SIG-M5 treated with dmso at 0.1 percent for 504 hours (cell line): ENCODE data around the gene SEPTIN12.
"Not testable (repeated sequence)": the region's sequence is repeated elsewhere in the genome, so short reads cannot be mapped to it uniquely, and the experiment has no call there.

ENCODE experiments used
- DNase-seq: peaks from one replicate; lab custom pipeline; 2025; ENCODE audit not compliant: unreplicated experiment; lab: John Stamatoyannopoulos, UW

The SEPTIN12 gene

DNA sequence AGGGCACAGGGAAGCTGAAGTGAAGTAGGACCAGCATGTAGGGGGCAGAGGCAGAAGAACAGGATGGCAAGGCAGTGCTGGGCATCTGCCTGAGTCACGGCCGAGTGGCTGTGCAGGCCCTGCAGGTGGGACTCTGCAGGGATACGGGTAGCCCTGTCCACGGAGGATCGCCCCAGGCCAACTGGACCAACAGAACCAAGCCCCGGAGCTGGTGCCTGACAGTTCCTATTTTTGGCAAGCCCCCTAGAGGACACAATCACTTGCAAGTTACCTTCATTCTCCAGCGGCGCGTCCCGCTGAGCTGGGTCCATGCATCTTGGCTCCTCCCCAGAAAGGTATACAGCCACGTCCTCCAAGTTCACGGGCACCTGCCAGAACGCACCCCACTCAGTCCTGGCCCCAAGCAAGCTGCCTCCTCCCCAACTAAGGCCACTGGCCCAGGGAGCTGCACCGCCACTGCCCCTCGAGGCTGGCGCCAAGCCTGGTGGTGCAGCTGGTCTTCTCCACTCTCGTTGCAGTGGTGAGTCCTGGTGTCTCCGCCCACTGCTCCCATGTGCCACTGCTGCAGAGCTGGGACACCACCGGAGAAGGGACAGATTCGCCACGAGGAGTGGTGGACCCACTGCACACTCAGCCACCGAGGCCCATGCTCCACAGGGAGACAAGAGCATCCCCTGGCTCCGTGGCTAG, 27.8 kb downstream of the SEPTIN12 start:
- no peak for DNase-seq

DNA sequence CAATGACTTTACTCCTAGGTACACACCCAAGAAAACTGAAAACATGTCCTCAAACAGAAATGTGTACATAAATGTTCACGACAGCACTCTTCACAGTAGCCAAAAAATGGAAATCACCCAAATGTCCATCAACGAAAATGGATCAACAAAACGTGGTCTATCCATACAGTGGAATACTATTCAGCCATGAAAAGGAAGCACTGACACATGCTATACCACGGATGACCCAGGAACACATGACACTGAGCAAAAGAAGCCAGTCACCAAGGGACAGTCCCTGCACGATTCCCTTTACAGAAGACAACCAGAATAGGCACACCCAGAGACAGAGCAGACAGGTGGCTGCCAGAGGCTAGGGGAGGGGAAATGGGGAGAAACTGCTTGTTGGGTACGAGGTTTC, 32.5 kb downstream of the SEPTIN12 start:
- DNase-seq, result no peak

DNA sequence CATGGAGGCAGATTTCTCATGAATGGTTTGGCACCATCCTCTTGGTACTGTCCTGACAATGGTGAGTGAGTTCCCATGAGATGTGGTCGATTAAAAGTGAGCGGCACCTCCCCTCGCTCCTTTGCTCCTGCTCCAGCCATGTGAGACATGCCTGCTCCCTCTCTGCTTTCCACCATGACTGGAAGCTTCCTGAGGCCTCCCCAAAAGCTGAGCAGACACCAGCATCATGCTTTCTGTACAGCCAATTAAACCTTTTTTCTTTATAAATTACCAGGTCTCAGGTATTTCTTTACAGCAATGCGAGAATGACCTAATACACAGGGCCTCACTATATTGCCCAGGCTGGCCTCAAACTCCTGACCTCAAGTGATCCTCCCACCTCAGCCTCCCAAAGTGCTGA, 33.3 kb downstream of the SEPTIN12 start:
- no peak for DNase-seq

DNA sequence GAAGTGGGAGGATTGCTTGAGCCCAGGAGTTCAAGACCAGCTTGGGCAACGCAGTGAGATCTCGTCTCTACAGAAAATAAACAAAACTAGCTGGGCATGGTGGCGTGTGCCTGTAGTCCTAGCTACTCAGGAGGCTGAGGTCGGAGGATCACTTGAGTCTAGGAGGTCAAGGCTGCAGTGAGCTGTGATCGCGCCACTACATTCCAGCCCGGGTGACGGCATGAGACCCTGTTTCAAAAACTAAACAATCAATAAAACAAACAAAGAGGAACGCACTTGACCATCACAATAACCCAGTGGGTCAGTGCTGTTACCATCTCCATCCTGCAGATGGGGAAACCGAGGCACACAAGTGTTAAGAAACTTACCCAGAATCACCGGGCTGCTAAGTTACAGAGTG, 34.9 kb downstream of the SEPTIN12 start:
- no peak for DNase-seq

DNA sequence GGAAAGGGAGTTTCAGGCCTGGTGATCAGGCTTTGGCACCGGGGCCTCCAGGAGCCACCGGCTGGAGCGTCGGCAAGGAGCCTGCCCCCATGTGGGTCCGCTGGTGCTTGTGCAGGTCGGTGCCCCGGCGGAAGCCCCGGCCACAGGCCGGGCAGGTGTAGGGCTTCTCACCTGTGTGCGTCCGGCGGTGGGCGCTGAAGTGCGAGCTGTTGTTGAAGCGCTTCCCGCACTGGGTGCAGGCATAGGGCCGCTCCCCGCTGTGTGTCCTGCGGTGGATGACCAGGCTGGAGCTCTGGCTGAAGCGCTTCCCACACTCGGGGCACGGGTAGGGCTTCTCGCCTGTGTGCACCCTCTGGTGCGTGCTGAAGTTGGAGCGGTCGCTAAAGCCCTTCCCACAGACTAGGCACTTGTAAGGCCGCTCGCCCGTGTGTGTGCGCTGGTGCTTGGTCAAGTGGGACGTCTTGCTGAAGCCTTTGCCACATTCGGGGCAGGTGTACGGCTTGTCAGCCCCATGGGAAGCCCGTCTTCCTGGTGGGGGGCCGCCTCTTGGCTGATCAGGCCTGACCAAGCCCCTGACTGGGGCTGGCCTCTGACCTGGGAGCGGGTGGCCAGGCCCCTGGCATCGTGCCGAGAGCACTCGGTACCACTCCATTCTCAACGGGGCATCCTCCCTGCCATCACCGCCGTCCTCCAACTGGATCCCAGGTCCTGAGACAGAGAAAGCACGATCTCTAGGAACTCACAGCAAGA, 35.6 kb downstream of the SEPTIN12 start:
- no peak for DNase-seq

DNA sequence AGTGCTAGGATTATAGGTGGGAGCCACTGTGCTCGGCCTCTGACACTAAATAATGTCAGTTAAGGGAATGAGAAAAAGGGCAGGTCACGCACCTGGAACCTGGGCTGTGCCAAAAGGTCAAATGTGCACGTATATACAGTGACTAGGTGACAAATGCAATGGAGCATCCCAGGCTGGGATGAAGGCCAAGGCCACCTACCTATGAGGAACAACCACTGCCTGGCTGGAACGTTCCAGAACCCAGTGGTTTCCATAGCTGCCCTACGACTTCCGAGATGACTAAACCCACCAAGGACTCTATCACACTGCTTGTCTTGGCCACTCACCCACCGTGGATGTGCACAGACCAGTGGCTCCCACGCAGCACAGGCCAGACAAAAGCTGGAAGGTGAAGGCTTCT, 37.2 kb downstream of the SEPTIN12 start:
- no peak for DNase-seq

DNA sequence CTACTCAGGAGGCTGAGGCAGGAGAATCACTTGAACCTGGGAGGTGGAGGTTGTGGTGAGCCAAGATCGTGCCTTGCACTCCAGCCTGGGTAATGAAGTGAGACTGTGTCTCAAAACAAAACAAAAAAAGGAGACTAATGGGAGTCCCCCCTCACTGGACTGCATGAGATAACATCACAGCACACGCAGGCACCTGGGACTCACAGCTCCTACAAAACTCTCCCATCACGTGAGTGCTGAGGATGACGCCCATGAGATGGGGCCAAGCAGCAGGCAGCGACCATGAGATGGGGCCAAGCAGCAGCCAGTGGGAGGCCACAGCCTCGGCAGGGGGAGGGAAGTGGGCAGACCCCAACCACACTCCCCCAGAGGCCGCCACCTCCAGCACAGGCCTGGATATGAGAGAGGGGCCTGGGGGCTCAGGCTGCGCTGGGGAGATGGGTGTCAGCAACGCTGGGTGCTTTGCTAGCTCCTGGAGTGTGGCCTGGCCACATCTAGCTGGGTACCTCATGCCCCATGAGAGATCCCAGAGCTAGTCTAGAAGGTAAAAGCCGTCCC, 38.4 kb downstream of the SEPTIN12 start:
- no peak for DNase-seq

DNA sequence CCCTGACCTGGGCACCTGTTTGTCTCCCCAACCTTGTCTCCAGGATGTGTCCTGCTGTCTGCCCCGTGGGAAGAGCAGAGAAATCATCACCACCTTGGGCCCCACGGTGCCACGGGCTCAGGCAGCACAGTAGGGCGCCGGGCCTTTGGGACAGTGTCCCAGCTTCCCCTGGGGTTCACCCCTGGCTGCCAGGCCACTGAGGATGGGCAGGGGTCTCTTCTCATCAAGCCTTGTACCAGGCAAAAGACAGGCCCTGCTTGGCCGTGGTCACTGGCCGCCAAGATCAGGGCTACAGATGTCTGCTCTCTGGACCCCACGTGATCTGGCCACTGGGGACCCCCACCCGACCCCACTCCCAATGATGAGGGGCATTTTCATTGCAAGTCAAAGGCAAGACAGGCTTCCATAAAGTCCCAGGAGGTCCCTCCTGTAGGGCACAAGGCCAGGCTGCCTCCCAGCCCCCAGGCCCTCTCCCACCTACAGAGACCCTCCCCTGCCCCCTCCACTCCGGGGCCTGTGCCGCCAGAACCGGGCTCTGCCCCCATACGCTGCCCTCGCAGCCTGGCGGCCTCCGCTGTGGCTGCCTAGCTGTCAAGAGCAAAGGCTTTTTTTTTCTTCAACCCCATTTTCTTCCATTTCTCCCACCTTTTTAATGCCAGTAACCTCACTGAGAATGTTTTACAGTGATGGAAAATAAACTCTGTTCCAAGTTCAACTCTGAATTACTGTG, 39.3 kb downstream of the SEPTIN12 start:
- DNase-seq, result no peak

DNA sequence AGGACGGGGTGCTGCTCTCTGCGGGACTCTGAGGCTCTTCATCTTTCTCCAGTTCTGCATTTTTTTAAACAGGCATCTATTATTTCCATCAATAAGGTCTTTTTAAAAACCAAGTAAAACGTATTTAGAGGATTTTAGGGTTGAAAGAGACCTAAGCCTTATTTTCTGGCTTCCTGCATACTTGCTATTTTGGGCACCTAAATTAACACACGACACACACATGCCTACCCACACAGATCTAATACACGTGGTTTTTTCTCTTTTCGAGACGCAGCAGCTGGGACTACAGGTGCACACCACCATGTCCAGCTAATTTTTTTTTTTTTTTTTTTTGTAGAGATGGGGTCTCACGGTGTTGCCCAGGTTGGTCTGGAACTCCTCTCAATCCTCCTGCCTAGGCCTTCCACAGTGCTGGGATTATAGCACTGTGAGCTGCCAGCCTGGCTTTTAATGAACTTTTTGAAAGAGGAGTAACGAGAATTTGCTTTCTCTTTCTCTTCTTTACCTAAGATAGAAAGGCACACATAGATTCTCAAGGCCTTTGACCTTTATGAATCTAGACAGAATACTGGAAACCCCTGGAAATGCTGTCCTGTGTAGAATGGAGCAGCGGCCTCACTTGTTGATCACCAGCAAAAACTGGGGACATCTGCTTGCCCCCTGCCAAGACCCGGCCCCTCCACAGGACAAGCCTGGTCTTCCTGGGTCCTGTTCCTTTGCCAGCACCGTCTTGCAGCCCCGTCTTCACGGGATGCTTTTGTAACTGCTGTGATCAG, 40.1 kb downstream of the SEPTIN12 start:
- DNase-seq, result no peak

DNA sequence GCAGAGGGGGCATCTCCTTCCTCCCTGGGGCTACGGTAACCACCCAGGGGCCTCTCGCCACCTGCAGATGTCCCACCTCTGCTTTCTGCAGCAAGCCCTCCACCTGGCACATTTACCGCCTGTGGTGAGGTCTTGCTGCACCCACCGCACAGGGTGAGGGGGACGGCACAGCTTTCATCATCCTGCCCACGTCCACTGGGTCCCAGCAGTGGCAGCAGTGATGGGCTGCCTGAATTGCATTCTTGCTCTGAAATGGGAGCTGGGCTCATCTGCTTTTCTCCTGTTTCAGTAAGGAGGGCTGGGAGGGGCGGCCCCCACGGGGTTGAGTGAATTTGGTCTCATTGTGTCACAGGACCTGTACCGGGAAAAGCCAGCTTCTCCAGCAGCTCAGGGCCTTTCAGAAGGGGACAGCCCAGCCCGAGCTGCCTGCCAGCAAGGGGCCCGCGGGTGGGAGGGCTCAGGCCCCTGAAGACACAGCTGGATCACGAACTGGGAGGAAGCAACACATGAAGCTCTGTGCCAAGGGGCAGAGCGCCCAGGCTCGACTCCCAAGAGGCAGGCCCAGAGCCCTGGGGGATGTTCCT, 41.1 kb downstream of the SEPTIN12 start:
- no peak for DNase-seq

DNA sequence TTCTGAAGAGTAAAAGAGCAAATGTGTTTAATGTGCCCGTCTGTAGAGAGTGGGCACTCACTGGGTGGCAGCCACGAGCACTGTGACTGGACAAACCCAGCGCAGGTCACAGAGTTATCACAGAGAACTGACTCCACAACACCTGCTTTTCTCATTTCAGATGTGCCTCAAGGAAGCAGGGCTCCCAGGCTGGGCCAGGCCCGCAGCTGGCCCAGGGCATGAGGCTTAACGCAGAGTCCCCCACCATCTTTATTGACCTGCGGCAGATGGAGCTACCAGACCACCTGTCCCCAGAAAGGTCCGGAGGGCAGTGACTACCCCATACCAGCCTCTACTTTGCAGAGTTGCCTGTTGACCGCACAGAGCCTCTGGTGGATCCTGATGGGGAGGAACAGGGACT, 41.9 kb downstream of the SEPTIN12 start:
- DNase-seq, result no peak

DNA sequence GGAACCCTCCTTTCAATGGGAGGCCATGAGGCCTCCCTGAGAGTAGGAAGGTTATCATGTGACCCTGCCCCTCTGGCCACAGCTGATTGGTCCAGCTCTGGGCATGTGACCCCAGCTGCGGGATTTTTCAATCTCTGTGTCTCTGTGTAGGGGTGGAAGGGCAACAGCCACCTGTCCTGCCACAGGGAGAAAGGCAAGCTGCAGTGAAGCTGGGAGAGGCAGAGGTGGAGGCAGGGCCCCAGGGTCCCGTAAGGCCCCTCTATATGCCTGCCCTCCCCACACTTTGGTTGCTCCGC, 42.9 kb downstream of the SEPTIN12 start:
- DNase-seq, result no peak

DNA sequence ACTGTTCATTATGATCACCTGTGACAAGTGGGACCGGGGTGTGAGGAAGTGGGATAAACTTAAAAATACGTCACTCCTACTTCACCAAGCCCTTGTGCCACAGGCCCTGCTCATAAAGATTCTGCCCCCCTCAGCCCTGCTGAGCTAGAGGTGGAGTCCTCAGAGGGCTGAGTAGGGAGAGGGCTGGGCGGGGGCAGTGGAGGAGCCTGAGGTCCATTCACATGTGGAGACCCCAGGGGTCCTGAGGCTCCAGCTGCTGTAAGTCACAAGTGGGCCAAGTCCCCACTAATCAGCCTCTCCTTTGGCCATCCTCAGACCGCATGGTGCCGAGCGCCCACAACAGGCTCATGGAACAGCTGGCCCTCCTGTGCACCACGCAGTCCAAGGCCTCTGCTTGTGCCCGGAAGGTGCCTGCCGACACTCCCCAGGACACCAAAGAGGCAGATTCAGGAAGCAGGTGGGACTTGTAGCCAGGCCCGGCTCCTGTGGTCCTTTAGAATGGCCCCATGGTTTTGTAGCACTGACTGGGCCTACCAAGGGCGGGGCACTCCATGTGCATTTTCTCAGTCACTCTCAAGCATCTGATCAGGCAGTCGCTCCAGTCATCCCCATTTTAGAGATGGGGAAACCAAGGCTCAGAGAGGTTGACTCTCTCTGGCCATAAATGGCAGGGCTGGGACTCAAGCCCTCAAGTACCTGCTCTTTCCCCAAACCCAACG, 43.4 kb downstream of the SEPTIN12 start:
- no peak for DNase-seq

DNA sequence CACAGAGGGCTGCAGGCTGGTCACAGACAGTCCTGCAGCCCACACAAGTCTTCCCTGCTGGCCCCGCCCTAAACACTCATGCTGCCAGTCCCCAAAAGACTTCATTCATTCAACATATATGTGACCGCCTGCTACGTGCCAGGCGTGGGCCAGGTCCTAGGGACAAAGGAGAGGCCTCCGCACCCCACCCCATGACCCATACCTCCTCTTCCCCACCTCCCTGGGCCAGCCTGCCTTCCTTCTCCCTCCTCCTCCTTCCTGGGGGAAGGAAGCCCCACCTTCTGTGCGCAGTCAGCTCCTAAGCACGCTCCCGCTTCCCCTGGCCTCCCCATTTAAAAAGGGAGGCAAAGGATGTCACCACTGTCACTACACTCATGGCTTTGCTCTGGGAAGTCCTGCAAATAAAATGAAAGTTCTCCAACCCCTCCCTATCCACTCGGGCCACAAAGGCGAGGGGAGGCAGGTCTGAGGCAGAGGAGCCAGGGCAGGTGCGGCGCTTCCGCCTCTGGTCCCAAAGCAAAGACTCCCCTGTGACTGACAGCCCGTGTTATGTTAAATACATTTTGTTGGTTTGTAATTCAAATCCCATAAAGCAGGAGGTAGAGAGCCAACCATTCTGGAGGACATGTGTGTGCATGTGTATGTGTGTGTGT, 44.8 kb downstream of the SEPTIN12 start:
- no peak for DNase-seq

DNA sequence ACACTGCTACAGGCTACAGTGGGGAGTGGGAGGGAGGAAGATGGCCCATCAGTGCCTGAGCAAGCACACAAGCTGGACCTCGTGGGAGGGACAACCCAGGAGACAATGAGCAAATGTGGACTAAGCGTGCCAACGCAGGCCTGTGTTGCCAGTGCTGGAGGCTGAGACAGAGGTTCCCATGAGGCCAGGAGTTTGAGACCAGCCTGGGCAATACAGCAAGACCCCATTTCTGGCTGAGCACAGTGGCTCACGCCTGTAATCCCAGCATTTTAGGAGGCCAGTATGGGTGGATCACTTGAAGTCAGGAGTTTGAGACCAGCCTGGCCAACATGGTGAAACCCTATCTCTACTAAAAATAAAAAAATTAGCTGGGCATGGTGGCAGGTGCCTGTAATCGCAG, 49.8 kb downstream of the SEPTIN12 start:
- DNase-seq, result not testable (repeated sequence)

DNA sequence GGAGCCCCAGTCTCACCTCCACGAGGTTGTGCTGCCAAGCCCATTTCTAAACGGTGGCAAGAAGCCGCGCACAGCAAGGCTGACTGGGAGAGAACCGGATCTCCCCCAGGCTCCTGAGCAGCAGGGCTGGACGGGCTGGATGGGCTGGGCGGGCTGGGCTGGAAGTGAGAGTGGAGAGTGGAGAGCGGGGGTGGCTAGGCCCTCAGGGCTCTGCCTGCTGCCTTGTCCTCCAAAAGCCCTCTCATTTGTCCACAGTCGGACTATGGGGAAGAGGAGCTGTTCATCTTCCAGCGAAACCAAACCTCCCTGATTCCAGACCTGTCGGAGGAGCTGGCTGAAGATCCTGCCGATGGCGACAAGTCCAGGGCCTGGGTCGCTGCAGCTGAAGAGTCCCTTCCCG, 50.6 kb downstream of the SEPTIN12 start:
- no peak for DNase-seq

DNA sequence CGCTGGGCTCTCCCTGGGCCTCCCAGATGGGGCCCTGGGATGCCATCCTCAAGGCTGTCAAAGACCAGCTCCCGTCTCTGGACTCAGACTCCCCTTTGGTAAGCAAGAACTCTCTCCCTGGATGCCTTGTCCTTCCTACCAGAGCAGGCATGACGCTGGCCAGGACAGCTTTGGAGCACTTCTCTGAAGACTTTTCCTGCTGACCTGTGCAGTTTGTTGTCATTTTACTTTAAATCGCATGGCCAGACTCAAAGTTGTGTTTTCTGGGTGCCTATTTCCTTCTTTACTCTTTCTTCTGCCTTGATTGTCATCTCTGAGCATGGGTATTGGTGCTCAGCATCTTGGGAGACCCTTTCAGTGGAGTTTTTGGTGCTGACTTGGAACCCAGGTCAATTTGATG, 51.6 kb downstream of the SEPTIN12 start:
- DNase-seq, result no peak

DNA sequence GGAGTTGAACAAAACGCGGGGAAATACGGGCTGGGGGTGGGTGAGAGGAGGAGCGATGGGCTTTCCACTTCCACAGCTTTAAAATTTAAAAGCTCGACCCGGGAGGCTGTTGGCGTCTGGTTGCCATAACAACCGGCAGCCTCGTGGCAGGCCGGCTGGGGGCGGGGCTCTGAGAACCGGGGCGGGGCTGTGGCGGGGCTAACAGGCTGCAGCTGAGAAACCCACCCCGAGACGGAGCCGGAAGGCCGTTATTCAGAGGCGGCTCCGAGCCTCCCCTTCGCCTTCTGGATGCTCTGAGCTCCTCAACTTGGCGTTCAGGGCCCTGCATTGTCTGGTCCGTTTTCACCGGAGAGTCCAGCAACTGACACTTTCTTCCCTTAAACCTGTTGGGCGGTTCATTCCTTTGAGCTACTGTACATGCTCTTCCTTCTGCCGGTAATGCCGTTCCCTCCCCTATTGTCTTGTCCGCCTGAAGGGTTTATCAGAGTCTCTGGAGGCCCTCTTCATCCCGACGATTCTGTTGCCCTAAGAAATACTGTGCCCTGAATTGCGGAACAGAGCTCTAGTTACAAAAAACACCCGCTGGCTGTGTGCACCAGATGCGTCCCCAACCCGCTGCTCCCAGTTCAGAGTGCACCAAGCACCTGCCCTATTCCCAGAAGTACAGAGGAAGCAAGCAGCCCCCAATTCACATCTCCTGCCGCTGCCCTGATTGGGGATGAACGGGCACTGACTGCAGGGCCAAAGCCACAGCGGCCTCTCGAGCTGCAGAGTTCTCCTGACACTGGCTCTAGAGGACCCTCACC, 53.2 kb downstream of the SEPTIN12 start:
- peak; percentile 75 for DNase-seq
